Ishikawa (cell line): ENCODE results near the gene CIAO2B.

Experiments
- CEBPB ChIP-seq: IDR thresholded peaks from 2 replicates; pipeline ENCODE4 v1.6.1; 2012
- CREB1 ChIP-seq: IDR thresholded peaks from 2 replicates; pipeline ENCODE4 v1.6.1; 2012; ENCODE audit warnings: low read depth
- EGR1 ChIP-seq: IDR thresholded peaks from 2 replicates; pipeline ENCODE4 v1.6.1; 2012
- EP300 ChIP-seq: IDR thresholded peaks from 2 replicates; pipeline ENCODE4 v1.6.1; 2012; ENCODE audit warnings: borderline replicate concordance
- FOXM1 ChIP-seq: IDR thresholded peaks from 2 replicates; pipeline ENCODE4 v1.6.1; 2012; ENCODE audit warnings: low read depth, borderline replicate concordance
- NFIC ChIP-seq: IDR thresholded peaks from 2 replicates; pipeline ENCODE4 v1.6.1; 2012
- RAD21 ChIP-seq: IDR thresholded peaks from 2 replicates; pipeline ENCODE4 v1.6.1; 2012; ENCODE audit warnings: low read depth
- TAF1 ChIP-seq: IDR thresholded peaks from 2 replicates; pipeline ENCODE4 v1.6.1; 2012; ENCODE audit warnings: low read depth, mild to moderate bottlenecking
- TCF12 ChIP-seq: IDR thresholded peaks from 2 replicates; pipeline ENCODE4 v1.6.1; 2012; ENCODE audit warnings: low read depth
- TEAD4 ChIP-seq: IDR thresholded peaks from 2 replicates; pipeline ENCODE4 v1.6.1; 2012
- YY1 ChIP-seq: IDR thresholded peaks from 2 replicates; pipeline ENCODE4 v1.6.1; 2012; ENCODE audit warnings: low read depth
- ZBTB7A ChIP-seq: IDR thresholded peaks from 2 replicates; pipeline ENCODE4 v1.6.1; 2012; ENCODE audit warnings: low read depth
- TF ChIP-seq, protein P1 (sequence below): IDR thresholded peaks from 2 replicates; pipeline ENCODE4 v1.6.1; 2012
- TF ChIP-seq, protein P2 (sequence below): IDR thresholded peaks from 2 replicates; pipeline ENCODE4 v1.6.1; 2012
- TF ChIP-seq, protein P3 (sequence below): IDR thresholded peaks from 2 replicates; pipeline ENCODE4 v1.6.1; 2012; ENCODE audit warnings: low read depth, mild to moderate bottlenecking

The CIAO2B gene

DNA sequence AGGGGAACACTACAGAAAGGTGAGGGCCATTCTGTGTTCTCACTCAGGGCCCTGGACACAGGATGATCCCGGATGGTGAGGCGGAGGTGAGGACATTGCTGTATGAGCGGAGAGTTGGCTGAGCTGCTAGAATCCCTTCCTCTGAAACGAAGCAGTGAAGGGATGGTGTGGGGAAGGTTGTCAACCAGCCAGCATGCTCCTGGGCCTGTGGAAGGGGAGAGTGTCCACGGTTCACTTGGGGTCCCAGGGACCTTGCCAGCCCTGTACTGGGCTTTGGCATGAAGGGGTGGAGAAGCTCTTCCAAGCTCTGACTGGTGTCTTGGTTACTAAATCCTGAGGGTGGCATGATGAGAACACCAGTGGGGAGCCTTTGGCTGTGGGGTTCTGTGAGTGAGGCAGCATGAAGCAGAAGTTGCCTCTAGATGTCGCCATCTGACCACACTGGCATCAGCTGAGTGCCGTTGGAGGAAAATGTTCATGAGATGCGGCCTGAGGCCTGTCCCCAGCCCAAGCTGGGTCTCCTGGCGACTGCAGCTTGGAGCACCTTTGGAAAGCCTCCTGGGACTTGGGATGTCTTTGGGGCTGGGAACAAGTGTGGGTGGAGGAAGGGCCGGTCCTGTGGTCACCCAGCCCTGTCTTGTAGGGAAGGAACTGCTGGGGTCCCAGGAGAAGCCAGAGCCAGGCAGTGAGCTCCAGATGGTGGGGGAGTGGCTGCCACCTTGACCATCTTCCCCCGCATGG is 39.1 kb downstream of the CIAO2B start:
- TF ChIP-seq FOXM1 (no peak), EP300 (no peak), RAD21 (peak; percentile 95), NFIC (no peak), CEBPB (no peak), ZBTB7A (no peak), YY1 (no peak)
- TF ChIP-seq, protein P1, sequence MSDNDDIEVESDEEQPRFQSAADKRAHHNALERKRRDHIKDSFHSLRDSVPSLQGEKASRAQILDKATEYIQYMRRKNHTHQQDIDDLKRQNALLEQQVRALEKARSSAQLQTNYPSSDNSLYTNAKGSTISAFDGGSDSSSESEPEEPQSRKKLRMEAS, result no peak

DNA sequence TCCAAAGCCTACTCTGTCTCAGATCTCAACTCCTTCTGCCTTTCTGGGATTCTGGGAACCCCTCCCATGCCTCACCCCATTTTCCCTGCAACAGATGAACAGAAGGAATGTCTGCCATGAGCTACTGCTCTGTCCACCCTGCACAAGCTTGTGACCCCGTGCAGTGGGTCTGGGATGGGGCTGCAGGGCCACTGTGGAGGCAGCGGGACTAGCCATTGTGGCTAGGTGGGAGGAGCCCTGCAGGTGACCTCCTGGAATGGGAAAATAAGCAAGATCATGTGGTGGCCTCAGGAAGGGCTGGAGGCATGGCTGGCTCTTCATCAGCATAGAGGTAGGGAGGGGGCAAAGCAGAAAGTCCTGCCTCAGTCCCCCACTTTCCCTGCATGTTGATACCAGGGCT is 40.1 kb downstream of the CIAO2B start:
- TF ChIP-seq FOXM1, result no peak
- TF ChIP-seq, protein P1, result no peak

DNA sequence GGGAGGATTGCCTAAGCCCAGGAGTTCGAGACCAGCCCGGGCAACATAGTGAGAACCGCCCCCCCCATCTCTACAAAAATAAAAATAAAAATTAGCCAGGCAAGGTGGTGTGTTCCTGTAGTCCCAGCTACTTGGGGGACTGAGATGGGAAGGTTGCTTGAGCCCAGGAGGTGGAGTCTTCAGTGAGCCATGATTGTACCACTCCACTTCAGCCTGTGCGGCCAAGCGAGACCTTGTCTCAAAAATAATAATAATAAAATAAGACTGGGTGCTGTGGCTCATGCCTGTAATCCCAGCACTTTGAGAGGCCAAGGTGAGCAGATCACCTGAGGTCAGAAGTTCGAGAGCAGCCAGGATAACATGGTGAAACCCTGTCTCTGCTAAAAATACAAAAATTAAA is 42.4 kb downstream of the CIAO2B start:
- TF ChIP-seq, protein P2, sequence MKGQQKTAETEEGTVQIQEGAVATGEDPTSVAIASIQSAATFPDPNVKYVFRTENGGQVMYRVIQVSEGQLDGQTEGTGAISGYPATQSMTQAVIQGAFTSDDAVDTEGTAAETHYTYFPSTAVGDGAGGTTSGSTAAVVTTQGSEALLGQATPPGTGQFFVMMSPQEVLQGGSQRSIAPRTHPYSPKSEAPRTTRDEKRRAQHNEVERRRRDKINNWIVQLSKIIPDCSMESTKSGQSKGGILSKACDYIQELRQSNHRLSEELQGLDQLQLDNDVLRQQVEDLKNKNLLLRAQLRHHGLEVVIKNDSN, result no peak
- TF ChIP-seq, protein P1, result no peak

DNA sequence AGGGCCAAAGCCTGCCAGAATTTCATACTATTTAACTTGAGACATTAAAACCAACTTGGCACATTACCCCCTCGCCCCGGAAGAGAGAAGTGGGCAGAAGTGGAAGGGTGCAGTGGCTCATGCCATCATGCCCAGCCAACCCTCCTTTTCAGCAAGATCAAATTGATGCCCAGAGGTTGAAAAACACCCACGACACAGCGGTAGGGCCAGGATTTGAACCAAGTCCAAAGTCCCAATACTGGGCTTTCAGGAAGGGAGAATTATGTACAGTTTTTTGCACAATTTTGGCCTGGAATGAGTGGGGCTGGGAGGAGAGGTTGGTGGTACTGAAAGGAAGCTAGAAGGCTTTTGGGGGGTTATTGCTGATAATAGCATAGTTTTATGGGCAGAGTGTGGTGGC is 42.8 kb downstream of the CIAO2B start:
- TF ChIP-seq TCF12, result no peak
- TF ChIP-seq, protein P2, result no peak
- TF ChIP-seq CREB1, result no peak
- TF ChIP-seq, protein P3, sequence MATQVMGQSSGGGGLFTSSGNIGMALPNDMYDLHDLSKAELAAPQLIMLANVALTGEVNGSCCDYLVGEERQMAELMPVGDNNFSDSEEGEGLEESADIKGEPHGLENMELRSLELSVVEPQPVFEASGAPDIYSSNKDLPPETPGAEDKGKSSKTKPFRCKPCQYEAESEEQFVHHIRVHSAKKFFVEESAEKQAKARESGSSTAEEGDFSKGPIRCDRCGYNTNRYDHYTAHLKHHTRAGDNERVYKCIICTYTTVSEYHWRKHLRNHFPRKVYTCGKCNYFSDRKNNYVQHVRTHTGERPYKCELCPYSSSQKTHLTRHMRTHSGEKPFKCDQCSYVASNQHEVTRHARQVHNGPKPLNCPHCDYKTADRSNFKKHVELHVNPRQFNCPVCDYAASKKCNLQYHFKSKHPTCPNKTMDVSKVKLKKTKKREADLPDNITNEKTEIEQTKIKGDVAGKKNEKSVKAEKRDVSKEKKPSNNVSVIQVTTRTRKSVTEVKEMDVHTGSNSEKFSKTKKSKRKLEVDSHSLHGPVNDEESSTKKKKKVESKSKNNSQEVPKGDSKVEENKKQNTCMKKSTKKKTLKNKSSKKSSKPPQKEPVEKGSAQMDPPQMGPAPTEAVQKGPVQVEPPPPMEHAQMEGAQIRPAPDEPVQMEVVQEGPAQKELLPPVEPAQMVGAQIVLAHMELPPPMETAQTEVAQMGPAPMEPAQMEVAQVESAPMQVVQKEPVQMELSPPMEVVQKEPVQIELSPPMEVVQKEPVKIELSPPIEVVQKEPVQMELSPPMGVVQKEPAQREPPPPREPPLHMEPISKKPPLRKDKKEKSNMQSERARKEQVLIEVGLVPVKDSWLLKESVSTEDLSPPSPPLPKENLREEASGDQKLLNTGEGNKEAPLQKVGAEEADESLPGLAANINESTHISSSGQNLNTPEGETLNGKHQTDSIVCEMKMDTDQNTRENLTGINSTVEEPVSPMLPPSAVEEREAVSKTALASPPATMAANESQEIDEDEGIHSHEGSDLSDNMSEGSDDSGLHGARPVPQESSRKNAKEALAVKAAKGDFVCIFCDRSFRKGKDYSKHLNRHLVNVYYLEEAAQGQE, result no peak
- TF ChIP-seq ZBTB7A, result no peak
- TF ChIP-seq YY1, result no peak
- no peak for TF ChIP-seq FOXM1
- TF ChIP-seq NFIC, result no peak
- no peak for TF ChIP-seq TAF1
- TF ChIP-seq, protein P1, result no peak
- TF ChIP-seq RAD21, result no peak
- no peak for TF ChIP-seq EP300
- no peak for TF ChIP-seq CEBPB
- no peak for TF ChIP-seq EGR1
- no peak for TF ChIP-seq TEAD4

DNA sequence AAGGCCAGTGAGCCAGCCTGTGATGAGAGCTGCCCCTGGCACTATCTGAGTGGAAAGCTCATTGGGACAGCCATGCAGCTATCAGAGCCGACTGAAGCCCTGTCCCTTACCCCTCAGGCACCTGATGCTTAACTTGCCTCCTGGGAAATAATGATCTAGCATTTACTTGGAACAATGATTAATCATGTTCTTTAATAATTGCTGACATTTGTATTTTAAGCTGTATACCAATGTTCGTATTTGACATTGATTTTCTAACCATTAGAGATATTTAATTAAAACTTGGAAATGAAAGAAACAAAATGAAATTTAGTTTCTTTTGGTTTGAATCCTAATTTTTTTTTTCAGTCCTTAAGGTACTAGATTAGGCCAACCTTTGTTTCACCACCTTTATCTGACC is 43.4 kb downstream of the CIAO2B start:
- TF ChIP-seq CREB1 (no peak), NFIC (no peak), YY1 (no peak), EGR1 (no peak), RAD21 (no peak), FOXM1 (no peak)
- TF ChIP-seq, protein P1, result no peak
- TF ChIP-seq, protein P3, result no peak

DNA sequence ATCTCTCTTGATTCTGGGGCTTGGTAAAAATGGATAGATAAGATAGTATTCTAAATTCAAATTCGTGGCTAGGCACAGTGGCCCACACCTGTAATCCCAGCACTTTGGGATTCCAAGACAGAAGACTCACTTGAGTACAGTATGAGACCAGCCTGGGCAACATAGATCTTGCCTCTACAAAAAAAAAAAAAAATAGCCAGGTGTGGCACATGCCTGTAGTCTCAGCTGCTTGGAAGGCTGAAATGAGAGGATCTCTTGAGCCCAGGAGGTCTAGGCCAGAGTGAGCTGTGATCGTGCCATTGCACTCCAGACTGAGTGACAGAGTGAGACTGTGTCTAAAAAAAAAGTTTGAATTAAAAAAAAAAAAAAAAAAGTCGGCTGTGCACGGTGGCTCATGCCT is 44.6 kb downstream of the CIAO2B start:
- TF ChIP-seq RAD21 (no peak), CREB1 (no peak), EP300 (no peak), TCF12 (no peak), FOXM1 (no peak), EGR1 (no peak), CEBPB (no peak), TEAD4 (no peak), YY1 (no peak), NFIC (no peak)
- TF ChIP-seq, protein P1, result no peak
